Thymus (tissue), 11 donors: ENCODE results near the gene TTLL11. TPM values are rescaled to one million over a fixed set of nuclear protein-coding genes. Genes with fewer than 3 reads are reported as not detected.

Experiments used
- DNase-seq, 9 donors: peaks; one replicate each; pipeline ENCODE4 v3.0.0-alpha.2; 2013; ENCODE audit warnings: low spot score in 9 of 9, low read depth in 6 of 9, missing footprints in 1 of 9
- H3K27ac ChIP-seq, 2 donors: one replicate each; pipeline ENCODE4 v1.5.1; 2013; ENCODE audit warnings: control low read depth in 1 of 2, low read depth in 1 of 2, low read length in 1 of 2, mild to moderate bottlenecking in 1 of 2, moderate library complexity in 1 of 2
- H3K27me3 ChIP-seq, 2 donors: one replicate each; pipeline ENCODE4 v1.5.1; 2013; ENCODE audit warnings: low read length in 1 of 2; ENCODE audit not compliant: control insufficient read depth in 2 of 2, insufficient read depth in 1 of 2
- H3K36me3 ChIP-seq, 2 donors: one replicate each; pipeline ENCODE4 v1.5.1; 2013; ENCODE audit warnings: low read length in 1 of 2, mild to moderate bottlenecking in 1 of 2, moderate library complexity in 1 of 2; ENCODE audit not compliant: control insufficient read depth in 2 of 2, insufficient read depth in 2 of 2
- H3K4me1 ChIP-seq, 2 donors: one replicate each; pipeline ENCODE4 v1.5.1; 2013; ENCODE audit warnings: low read length in 2 of 2; ENCODE audit not compliant: control insufficient read depth in 2 of 2, insufficient read depth in 2 of 2
- H3K4me3 ChIP-seq, 2 donors: one replicate each; pipeline ENCODE4 v1.5.1; 2013; ENCODE audit warnings: low read length in 2 of 2, control low read depth in 1 of 2, mild to moderate bottlenecking in 1 of 2
- H3K9me3 ChIP-seq, 2 donors: one replicate each; pipeline ENCODE4 v1.5.1; 2013; ENCODE audit warnings: low read length in 1 of 2, mild to moderate bottlenecking in 1 of 2; ENCODE audit not compliant: control insufficient read depth in 2 of 2, insufficient read depth in 1 of 2
- WGBS: extraction: QIAGEN DNeasy Blood & Tissue Kit; methylation state at CpG from one replicate; pipeline ENCODE4 v1.1.7; 2013; 5-methylcytosine and 5-hydroxymethylcytosine counted together
- polyA plus RNA-seq: library from polyadenylated mRNA; stranded (reverse); fragments of 200-250 nt; gene quantifications from one replicate; pipeline ENCODE4 v1.2.3, GENCODE V29; 2013
- total RNA-seq: library from RNA; stranded (reverse); fragments of 120-200 nt; gene quantifications from one replicate; pipeline ENCODE4 v1.2.4, GENCODE V29; 2013
- donor health status: healthy.

The TTLL11 gene
- total and polyA plus RNA-seq, 2 donors: 2.1 to 4.0 TPM

DNA sequence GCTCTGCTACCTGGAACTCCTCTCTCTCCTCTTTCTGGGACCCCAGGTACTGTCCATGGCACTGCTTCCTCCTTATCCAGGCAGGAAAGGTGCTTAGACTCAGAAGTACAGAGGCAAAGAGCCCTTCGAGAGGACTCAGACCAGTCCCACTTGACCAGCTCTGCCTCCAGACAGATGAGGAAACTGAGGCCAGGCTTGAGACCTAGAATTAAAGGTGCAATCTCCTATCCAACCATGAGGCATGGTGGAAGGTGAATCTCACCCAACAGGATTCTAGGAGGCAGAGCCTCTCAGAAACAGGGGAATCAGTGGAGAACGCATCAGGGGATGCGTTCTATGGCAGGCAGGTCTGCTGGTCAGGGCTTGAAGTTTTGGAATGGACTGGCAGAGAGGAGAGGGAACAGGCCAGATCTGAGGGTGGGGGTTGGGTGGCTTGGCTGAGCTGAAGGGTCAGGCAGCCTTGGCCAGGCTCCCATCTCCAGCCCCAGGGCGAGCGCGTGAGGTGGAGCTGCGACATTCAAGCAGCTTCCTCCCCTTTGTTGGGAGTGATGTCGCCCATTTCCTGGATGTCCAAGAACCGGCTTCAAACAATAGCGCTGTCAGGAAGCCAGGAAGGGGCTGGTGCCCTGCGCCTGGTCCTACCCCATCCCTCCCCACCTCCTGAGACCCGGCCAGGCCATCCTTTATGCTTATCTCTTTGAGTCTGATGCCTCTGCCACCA is 40.3 kb upstream of the TTLL11 start:
- DNase-seq: no peak
- no peaks in the 10 kb centered on the region for H3K36me3 ChIP-seq
- H3K27ac ChIP-seq: no peak overlapping the region
- no peaks in the 10 kb centered on the region for H3K9me3 ChIP-seq
- WGBS: 86% methylated on average over 12 of the region's 12 CpGs
- H3K4me1 ChIP-seq: no peaks in the 10 kb centered on the region
- no peak overlapping the region for H3K4me3 ChIP-seq
- peaks cover 0 to 52% of the 10 kb centered on the region in 2 donors for H3K27me3 ChIP-seq

DNA sequence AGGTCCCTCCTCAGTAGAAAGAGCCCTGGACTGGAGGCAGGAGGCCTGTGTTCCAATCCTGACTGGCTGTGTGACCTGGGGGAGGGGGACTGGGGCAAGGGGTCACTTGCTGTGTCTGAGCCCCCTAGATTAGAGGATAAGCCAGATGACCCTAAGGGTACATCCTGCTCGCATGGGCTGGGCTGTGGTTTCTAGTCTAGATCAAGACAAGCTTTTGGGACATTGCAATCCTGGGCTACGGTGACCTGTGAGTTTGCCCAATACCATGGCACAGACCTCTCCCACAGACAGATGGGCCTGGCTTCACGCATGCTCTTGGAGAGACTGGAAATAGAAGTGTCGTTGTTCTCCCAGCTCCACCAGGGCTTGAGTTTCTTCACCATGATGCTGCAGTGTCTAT is 39.4 kb upstream of the TTLL11 start:
- 98% methylated on average over 4 of the region's 4 CpGs for WGBS
- H3K27ac ChIP-seq: no peak overlapping the region
- H3K36me3 ChIP-seq: no peaks in the 10 kb centered on the region
- H3K27me3 ChIP-seq: peaks cover 2 to 61% of the 10 kb centered on the region in 2 donors
- no peaks in the 10 kb centered on the region for H3K4me1 ChIP-seq
- no peak overlapping the region for H3K4me3 ChIP-seq
- DNase-seq: no peak
- no peaks in the 10 kb centered on the region for H3K9me3 ChIP-seq

GRCh38 chr9:122131401-122132001 is 38.4 kb upstream of the TTLL11 start:
- Histone ChIP-seq H3K4me1 (no peaks in the 10 kb centered on the region), H3K4me3 (no peak overlapping the region), H3K9me3 (peaks cover 0 to 1% of the 10 kb centered on the region in 2 donors), H3K27me3 (peaks cover 12 to 71% of the 10 kb centered on the region in 2 donors), H3K36me3 (no peaks in the 10 kb centered on the region), H3K27ac (no peak overlapping the region)
- WGBS: 40% methylated on average over 21 of the region's 21 CpGs
- DNase-seq: no peak

GRCh38 chr9:122130837-122131236 is 37.7 kb upstream of the TTLL11 start:
- 90% methylated on average over 4 of the region's 4 CpGs for WGBS
- Histone ChIP-seq H3K9me3 (peaks cover 0 to 3% of the 10 kb centered on the region in 2 donors), H3K4me1 (no peaks in the 10 kb centered on the region)

GRCh38 chr9:122129969-122130368 is 36.9 kb upstream of the TTLL11 start:
- H3K4me3 ChIP-seq: no peak overlapping the region
- DNase-seq: no peak
- peaks cover 22 to 86% of the 10 kb centered on the region in 2 donors for H3K27me3 ChIP-seq
- H3K9me3 ChIP-seq: peaks cover 0 to 3% of the 10 kb centered on the region in 2 donors
- H3K36me3 ChIP-seq: no peaks in the 10 kb centered on the region
- H3K27ac ChIP-seq: no peak overlapping the region
- WGBS: 74% methylated on average over 2 of the region's 2 CpGs
- H3K4me1 ChIP-seq: no peaks in the 10 kb centered on the region

More at GRCh38 chr9:122130837-122131236, 37.7 kb upstream of the TTLL11 start:
- peaks cover 18 to 78% of the 10 kb centered on the region in 2 donors for H3K27me3 ChIP-seq
- H3K27ac ChIP-seq: no peak overlapping the region
- H3K36me3 ChIP-seq: no peaks in the 10 kb centered on the region
- no peak overlapping the region for H3K4me3 ChIP-seq
- no peak for DNase-seq

- no peak overlapping the region for H3K4me3 ChIP-seq
- no peaks in the 10 kb centered on the region for H3K36me3 ChIP-seq
- DNase-seq: no peak
- peaks cover 22 to 94% of the 10 kb centered on the region in 2 donors for H3K27me3 ChIP-seq
- H3K9me3 ChIP-seq: peaks cover 0 to 3% of the 10 kb centered on the region in 2 donors
- H3K4me1 ChIP-seq: no peaks in the 10 kb centered on the region
- 93% methylated on average over 7 of the region's 7 CpGs for WGBS
- H3K27ac ChIP-seq: no peak overlapping the region
These were observed 35.8 kb upstream of the TTLL11 start for GRCh38 chr9:122128969-122129343.

DNA sequence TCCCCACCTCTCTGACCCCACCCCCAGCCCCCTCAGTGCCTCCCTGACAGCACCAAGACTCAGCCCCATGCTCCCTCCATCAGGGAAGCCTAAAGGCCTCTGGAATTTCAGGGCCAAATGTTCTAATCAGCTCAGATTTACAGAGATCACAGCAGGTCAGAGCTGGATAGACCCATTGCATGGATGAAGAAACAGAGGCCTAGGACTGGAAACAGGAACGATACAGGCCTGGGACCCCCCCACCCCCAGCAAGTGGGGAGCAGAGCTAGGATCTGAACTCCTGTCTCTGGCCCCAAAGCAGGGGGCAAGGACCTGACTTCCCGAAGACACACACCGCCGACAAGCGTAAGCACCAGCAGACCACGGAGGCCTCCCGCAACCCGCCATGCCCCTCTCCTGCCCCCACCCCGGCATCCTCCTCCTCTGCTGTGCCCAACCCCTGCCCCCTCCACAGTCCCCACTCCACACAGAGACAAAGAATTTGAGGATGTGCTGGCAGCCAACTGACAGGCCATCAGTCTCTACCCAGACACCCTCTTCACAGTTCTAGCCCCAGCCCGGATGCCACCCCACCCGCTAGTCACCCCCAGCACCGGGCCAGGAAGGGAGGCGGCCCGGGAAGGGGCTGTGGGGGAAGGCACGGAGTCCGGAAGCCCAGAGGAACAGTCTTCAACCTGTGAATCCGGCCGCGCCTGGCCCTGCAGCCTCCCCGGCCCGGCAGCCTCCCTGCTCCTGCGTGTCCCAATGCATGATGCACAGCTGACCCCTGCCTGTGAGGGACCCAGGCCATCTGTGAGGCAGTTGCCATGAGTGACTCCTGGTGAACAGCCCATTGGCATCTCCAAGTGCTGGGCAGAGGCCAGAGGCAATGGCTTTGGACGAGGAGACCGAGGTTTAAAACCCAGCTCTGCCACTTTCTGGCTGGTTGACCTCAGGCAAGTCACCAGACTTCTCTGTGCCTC is 35.2 kb upstream of the TTLL11 start:
- Histone ChIP-seq H3K4me3 (no peak overlapping the region), H3K4me1 (no peaks in the 10 kb centered on the region), H3K27me3 (peaks cover 22 to 88% of the 10 kb centered on the region in 2 donors), H3K9me3 (peaks cover 0 to 3% of the 10 kb centered on the region in 2 donors), H3K27ac (no peak overlapping the region), H3K36me3 (no peaks in the 10 kb centered on the region)
- WGBS: 73% methylated on average over 24 of the region's 24 CpGs
- DNase-seq: no peak

DNA sequence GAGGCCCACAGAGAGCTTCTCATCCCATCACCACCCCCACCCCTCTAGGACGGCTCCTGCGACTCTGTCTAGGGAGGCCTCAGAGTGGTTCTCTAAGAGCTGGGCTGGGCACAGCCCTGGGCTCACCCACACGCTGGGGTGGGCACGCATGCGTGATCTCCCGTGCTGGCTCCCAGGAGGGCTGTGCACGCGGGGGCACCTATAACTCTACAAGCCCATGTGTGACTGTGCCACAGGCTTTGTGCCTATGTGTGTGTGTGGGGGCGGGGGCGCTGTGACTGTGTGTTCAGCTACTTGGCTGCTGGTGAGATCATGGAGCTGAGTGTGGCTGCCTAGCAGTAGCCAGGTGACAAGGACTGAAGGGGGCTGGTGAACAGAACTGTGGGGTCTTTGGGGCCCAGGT is 34.3 kb upstream of the TTLL11 start:
- Histone ChIP-seq H3K9me3 (peaks cover 0 to 3% of the 10 kb centered on the region in 2 donors), H3K36me3 (no peaks in the 10 kb centered on the region), H3K27me3 (peaks cover 22 to 80% of the 10 kb centered on the region in 2 donors), H3K27ac (no peak overlapping the region), H3K4me3 (no peak overlapping the region), H3K4me1 (peaks cover 0 to 5% of the 10 kb centered on the region in 2 donors)
- 88% methylated on average over 10 of the region's 10 CpGs for WGBS
- no peak for DNase-seq
